HG03097 (cell line): ENCODE measurements around the gene NDUFAF3.

Experiments used
- ATAC-seq: cut with Tn5 transposase; IDR thresholded peaks from one replicate; pipeline ENCODE4 v1.9.1; 2021; ENCODE audit not compliant: unreplicated experiment, low FRiP score

The NDUFAF3 gene

GRCh38 chr3:49034650-49035049 lies 12.7 kb downstream of the NDUFAF3 start:
- ATAC-seq = no peak

DNA sequence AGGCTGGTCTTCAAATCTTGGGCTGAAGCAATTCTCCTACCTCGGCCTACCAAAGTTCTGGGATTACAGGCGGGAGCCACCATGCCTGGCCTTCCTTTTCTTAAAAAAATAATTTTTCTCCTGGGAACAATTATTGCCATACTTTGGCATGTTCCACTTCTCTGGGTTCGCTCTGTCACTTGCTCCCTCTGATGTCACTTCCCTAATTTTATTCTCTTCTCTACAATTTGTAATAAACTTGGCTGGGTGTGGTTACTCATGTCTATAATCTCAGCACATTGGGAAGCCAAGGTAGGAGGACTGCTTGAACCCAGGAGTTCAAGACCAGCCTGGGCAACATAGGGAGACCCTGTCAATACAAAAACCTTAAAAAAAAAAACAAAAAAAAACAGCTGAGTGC lies 13.4 kb downstream of the NDUFAF3 start:
- ATAC-seq = no peak

GRCh38 chr3:49053543-49053942 lies 31.6 kb downstream of the NDUFAF3 start:
- no peak for ATAC-seq

DNA sequence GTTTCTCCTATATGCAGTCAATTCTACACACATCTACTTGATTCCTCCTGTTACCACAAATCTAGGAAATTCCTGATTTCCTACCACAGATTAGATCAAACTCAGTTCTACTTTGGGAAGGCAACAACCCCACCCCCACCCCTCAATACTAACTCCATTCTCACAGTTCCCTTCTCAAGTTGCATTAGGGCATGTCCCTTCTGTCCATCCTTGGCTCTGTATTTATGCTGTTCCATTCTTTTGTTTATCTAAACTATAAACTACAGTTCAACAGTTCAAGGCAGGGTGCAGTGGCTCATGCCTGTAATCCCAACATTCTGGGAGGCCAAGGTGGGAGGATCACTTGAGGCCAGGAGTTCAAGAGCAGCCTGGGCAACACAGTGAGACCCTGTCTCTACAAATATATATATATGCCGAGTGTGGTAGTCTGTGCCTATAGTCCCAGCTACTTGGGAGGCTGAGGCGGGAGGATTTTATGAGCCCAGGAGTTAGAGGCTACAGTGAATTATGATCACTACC lies 32.5 kb downstream of the NDUFAF3 start:
- no peak for ATAC-seq

GRCh38 chr3:49057268-49057667 lies 35.3 kb downstream of the NDUFAF3 start:
- no peak for ATAC-seq

DNA sequence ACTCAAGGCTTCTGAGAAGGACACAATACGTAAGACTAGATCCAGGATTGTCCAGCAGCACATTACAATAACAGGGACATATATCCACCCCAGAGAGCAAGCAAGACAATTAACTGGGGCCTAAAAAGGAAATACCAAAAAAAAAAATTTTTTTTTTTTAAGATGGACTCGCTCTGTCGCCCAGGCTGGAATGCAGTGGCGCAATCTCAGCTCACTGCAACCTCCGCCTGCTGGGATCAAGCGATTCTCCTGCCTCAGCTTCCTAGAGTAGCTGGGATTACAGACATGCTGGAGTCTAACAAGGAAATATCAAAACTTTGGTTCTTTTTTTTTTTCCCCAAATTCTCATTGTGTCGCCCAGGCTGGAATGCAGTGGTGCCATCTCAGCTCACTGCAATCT lies 36.1 kb downstream of the NDUFAF3 start:
- no peak for ATAC-seq
